Airway epithelial cell (primary cell): ENCODE data around the gene CD200. TPM values are rescaled to one million over a fixed set of nuclear protein-coding genes. Genes with fewer than 3 reads are reported as not detected.

Source experiments
- total RNA-seq: library from RNA; depleted of rRNA; stranded (reverse); fragments of >200 nt; gene quantifications from 2 replicates; pipeline ENCODE4 v1.2.3, GENCODE V29; 2015

Gene CD200, protein sequence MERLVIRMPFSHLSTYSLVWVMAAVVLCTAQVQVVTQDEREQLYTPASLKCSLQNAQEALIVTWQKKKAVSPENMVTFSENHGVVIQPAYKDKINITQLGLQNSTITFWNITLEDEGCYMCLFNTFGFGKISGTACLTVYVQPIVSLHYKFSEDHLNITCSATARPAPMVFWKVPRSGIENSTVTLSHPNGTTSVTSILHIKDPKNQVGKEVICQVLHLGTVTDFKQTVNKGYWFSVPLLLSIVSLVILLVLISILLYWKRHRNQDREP
- not detected in 2 replicates for total RNA-seq

DNA sequence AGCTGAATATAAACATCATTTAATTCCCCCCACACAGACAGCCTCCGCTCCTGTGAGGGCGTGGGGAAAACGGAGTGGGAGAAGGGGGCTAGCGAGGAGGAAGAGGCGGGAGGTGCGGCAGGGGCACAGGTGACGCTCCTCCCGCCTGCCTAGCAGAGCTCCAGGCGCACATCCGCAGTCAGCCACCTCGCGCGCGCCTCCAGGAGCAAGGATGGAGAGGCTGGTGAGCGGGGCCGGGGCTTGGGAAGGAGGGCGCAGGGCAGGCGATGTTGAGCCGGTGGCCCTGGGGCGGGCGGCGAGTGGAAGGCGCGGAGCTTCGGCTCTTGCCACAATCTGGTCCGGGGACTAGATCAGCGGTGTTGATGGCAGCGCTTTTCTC, at the start of gene CD200:
Gene CD200, plus strand, starts transcription at position 155 of the 379 bp plus-strand sequence. Its CDS starts 57 bp downstream, at position 212.

DNA sequence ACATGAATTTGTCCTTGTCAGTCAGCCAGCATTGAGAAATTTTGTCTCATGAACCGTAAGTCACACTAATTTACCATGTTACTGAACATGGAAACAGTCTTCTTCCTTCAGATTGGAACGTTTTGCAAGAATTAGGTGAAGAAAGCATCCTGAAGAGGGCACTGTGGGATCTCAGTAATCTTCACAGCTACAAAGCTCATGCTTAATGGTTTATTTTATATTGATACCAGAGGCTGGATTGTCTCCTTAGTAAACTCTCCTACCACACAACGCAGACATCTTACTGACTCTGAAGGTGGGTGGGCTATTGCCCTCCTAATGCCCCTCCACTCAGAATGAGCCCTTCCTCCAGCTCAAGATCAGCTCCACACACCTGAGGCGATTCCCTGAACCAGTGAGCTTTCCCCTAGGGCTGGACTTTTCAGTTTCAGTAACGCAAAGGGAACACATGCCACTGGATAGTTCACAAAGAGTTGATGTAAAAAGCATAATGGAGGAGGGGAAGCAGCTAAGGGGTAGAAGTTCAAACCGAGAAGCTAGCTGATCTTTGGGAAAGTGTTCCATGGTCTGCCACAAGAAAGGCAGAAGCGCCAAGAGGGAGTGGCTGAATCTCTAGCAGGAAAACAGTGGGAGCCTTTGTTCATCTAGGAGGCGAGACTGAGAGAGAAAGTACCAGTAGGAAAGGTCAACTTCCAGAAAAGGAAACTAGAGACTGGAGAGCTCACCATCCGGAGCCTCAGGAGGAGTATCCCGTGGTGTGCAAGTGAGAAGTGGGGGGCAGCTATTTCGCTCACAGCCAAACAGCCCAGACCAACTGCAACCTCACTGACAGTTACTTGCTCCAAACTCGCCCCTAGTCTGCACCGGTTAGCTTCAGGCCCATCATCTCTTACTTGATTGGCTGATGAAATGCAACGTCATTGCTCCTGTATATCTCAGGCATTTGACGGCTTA, 39.3 kb upstream of the CD200 start, which contains the start of gene SLC9C1:
Gene SLC9C1, minus strand, starts transcription at position 849 of the 954 bp plus-strand sequence. CDS start 7,425 bp downstream, outside the sequence.

Other genes with a start within 250 kb of the CD200 start
- gene C3orf52, start 246.8 kb upstream of the CD200 start, total RNA-seq, result 7.2 and 8.8 TPM in 2 replicates
- gene GCSAM, start 199.9 kb upstream of the CD200 start, total RNA-seq, result 1.1 and 2.4 TPM in 2 replicates
- gene SLC9C1, start 38.9 kb upstream of the CD200 start, total RNA-seq, result not detected in 2 replicates
- not detected in 2 replicates for gene BTLA, start 166.3 kb downstream of the CD200 start, total RNA-seq
- gene ATG3, start 228.8 kb downstream of the CD200 start, total RNA-seq, result 50.5 and 50.7 TPM in 2 replicates
- gene SLC35A5, start 228.9 kb downstream of the CD200 start, total RNA-seq, result 14.7 and 18.6 TPM in 2 replicates